ENCODE measurements around the gene LCORL.
"Not testable (repeated sequence)": the region's sequence is repeated elsewhere in the genome, so short reads cannot be mapped to it uniquely, and the experiment has no call there.

LCORL gene

GRCh38 chr4:17932041-17932440, 89.5 kb downstream of the LCORL start:
- DNase-seq (ENCODE audit: low spot score), result no peak

- DNase-seq (ENCODE audit: low spot score), result no peak
Observed at GRCh38 chr4:17930256-17930655, 91.3 kb downstream of the LCORL start.

DNA sequence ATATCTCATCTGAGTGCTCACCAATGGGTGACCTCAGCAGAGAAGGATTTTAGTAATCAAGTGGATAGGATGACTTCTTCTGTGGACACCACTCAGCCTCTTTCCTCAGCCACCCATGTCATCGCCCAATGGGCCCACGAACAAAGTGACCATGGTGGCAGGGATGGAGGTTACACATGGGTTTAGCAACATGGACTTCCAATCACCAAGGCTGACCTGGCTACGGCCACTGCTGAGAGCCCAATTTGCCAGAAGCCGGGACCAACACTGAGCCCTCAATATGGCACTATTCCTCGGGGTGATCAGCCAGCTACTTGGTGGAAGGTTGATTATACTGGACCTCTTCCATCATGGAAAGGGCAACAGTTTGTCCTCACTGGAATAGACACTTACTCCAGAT, 97.4 kb downstream of the LCORL start:
- DNase-seq (ENCODE audit: low spot score), result no peak

GRCh38 chr4:17921451-17921850, 100.1 kb downstream of the LCORL start:
- DNase-seq (ENCODE audit: low spot score), result no peak

DNA sequence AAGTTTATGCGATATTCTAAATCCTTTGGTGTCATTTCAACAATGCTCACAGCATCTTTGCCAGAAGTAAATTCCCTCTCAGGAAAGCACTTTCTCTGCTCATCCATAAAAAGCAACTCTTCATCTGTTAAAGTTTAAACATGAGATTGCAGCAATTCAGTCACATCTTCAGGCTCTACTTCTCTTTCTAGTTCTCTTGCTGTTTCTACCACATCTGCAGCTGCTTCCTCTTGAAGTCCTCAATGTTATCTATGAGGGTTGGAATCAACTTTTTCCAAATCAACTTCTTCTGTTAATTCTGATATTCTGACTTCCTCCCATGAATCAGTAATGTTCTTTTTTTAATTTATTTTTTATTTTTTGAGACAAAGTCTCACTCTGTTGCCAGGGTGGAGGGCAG, 100.9 kb downstream of the LCORL start:
- no peak for DNase-seq (ENCODE audit: low spot score)

DNA sequence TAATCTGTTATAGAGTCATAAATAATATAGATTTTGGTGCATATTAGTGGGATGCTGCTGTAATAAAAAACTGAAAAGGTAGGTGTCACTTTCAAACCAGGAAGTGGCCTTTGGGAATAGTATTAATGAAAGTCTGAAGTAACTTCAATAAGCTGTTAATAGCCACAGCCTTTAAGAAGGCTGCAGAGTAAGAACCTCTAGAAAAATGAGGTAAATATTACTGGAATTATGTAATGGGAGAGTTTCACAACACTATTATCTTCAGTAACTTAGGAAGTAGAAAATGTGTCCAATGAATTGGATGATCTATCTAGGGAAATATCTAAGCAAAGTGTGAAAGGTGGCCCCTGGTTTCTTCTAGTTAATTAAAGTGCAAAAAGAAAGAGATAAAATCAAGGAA, 106.1 kb downstream of the LCORL start:
- no peak for DNase-seq (ENCODE audit: low spot score)

DNA sequence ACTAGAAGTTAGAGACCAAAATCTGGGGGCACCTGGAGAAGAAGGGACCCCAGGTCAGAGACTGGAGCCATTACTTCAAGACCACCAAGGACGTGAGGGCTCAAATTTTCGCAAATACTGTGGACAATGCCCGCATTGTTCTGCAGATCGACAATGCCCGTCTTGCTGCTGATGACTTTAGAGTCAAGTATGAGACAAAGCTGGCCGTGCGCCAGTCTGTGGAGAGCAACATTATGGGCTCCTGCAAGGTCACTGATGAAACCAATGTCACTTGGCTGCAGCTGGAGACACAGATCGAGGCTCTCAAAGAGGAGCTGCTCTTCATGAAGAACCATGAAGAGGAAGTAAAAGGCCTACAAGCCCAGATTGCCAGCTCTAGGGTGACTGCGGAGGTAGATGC, 109.5 kb downstream of the LCORL start:
- DNase-seq (ENCODE audit: low spot score), result no peak

DNA sequence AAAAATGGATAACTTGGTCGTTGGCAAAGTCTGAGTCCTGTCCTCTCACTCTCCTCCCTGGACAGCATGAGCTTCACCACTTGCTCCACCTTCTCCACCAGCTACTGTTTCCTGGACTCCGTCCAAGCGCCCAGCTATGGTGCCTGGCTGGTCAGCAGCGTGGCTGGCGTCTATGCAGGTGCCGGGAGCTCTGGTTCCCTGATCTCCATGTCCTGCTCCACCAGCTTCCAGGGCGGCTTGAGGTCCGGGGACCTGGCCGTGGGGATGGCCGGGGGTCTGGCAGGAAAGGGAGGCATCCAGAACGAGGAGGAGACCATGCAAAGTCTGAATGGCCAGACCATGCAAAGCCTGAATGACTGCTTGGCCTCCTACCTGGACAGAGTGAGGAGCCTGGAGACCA, 109.9 kb downstream of the LCORL start:
- DNase-seq (ENCODE audit: low spot score), result no peak

- no peak for DNase-seq (ENCODE audit: low spot score)
Observed at GRCh38 chr4:17898553-17899055, 123.0 kb downstream of the LCORL start.

GRCh38 chr4:17895481-17895880, 126.1 kb downstream of the LCORL start:
- DNase-seq (ENCODE audit: low spot score), result no peak

DNA sequence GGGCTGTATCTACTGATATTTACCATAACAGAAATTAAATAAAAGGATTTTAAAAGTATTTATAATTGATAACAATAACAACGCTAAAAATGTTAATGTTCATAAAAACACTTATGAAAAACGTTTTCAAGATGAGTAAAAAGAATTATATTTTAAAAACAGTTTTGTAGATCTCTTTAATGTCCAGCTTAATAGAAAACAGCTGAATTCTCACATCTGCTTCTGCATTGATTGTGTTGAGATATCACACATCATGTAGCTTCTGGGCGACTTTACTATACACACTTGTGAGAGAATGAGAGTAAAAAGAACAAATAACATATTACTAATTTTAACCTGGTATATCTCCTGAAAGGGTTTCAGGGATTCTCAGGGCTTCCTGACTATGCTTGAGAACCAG, 127.1 kb downstream of the LCORL start:
- DNase-seq (ENCODE audit: low spot score), result no peak

DNA sequence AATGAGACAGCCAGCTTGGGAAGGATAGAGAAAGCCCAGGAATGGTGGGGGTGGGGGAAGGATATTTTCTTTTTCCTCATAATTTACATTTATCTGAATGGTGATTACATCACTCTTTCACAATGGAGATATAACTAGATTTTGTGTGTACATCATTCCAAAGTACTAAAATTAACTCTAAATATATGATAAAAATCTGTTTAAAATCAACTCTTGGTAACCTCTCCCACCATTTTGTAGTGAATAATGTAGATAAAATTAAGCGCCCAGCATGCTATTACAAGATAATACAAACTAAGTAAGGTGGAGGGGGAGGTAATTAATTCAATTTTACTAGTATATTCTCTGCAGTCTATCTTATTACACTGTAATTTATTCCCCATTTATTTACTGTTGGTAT, 131.9 kb downstream of the LCORL start:
- DNase-seq (ENCODE audit: low spot score), result no peak

GRCh38 chr4:17884511-17884910, 137.0 kb downstream of the LCORL start:
- no peak for DNase-seq (ENCODE audit: low spot score)

DNA sequence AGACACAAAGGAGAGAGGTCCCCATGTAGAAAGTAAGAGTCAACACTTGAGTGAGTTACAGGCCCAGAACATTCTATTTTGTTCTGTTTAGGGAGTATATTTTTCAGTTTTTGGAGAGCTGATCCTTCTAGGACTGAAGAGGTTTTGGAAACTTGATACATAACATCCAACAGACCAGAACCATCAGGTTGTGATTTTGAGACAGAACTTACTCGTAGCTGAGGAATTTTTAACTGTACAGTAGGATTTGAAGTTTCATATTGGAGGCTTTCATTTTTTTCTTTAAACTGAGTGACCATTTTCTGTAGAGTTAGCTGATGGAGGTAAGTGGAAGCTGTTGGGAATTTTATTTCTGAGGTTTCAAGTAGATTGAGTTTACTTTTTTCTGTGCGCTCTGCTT, 137.5 kb downstream of the LCORL start:
- no peak for DNase-seq (ENCODE audit: low spot score)

DNA sequence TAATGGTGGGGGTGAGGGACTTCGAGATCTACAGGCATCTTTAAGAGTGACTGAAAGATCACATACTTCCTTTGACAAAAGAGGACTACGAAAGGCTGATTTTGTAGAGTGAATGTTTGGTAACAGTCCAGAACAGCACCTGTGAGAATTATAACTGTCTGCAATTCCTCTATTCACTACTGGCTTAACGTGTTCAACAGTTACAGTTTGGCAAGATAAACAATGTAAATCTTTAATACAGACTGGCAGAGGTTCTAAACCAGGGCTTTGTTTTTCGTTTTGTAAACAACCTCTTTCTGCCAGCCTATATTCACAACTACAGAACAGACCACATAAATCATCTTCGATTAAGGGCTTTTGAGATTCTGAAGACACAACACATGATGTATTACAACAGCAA, 143.9 kb downstream of the LCORL start:
- DNase-seq (ENCODE audit: low spot score), result no peak

DNA sequence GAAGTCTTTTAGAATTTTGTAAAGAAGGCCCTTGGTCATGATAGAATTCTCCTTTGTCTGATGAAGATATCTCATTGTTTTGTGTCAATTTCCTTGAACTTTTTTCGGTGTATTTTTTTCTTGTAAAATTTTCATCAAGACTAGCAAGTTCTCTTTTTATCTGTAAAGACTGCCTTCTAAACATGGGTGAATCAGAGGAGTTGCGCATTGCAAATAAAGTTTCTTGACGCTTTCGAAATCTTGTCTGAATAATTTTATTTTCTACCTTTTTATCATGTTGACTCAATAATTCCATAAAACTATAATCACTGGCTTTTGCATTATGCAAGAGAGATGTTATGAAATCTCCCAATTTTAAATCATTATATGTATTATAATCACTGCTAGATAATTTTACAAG, 144.6 kb downstream of the LCORL start:
- no peak for DNase-seq (ENCODE audit: low spot score)

DNA sequence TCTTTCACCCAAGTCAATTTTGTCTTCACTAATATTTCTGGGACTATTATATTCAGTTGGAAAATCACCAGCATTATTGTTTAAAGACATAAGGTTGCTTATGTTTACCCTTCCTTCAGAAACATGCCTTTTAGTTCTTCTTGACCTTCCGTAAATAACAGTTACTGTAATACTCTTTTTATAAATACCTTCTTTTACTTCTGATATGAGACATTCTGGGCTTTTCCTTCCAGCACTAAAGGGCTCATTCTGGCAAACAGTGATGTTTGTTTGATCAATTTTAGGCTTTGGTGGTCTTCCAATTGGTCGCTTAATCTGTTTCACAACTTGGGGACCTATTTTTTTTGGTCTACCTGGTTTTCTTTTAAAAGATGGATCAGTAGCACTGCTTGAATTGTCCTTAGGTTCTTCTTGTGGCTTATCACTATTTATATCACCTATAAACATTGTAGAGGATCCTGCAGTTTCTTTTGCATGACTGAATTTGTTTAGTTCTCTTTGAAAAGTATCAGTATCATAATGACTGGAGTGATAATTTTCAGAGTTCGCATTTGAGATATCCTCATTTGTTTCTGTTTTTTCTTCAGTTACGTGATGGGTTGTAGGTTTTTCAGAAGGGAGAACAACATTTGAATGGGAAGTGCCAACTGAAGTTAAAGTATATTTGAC, 146.0 kb downstream of the LCORL start:
- no peak for DNase-seq (ENCODE audit: low spot score)

GRCh38 chr4:17869327-17869726, 152.2 kb downstream of the LCORL start:
- no peak for DNase-seq (ENCODE audit: low spot score)

- no peak for DNase-seq (ENCODE audit: low spot score)
Observed at GRCh38 chr4:17867276-17867675, 154.3 kb downstream of the LCORL start.

GRCh38 chr4:17866810-17867209, 154.7 kb downstream of the LCORL start:
- DNase-seq (ENCODE audit: low spot score), result no peak

GRCh38 chr4:17865866-17866363, 155.6 kb downstream of the LCORL start:
- no peak for DNase-seq (ENCODE audit: low spot score)

- DNase-seq (ENCODE audit: low spot score), result not testable (repeated sequence)
Observed at GRCh38 chr4:17861906-17862305, 159.6 kb downstream of the LCORL start.

DNA sequence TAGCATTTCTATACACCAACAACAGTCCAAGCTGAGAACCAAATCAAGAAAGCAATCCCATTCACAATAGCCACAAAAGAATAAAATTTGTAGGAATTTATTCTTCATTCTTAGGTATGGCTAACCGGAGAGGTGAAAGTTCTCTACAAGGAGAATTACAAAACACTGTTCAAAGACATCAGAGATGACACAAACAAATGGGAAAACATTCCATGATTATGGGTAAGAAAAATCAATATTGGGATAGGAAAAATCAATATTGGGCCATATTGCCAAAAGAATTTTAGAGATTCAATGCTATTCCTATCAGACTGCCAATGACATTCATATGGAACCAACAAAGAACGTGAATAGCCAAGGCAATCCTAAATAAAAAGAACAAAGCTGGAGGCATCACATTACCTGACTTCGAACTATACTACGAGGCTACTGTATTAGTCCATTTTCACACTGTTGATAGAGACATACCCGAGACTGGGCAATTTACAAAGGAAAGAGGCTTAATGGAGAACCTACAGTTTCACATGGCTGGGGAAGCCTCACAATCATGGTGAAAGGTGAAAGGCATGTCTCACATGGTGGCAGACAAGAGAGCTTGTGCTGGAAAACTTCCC, 161.7 kb downstream of the LCORL start:
- no peak for DNase-seq (ENCODE audit: low spot score)

DNA sequence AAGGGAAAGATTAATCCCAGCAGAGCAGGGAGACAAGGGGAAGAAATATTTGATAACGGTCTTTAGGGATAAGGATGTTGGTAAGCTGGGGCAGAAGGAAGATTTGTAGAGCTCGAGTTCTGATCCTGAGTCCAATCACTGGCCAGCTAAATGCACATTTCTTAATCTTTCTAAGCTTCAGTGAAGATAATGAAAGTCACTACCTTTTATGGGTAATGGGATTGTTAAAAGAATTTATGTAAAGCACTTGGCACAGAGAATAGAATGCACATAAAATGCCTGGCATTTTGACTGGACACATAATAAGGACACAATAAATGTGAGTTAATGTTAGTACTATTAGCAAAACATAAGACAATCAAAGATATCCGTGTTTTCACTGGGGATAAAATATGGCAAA, 167.5 kb downstream of the LCORL start:
- no peak for DNase-seq (ENCODE audit: low spot score)
